ENCODE data around the gene INTS1. TPM values are rescaled to one million over a fixed set of nuclear protein-coding genes. Genes with fewer than 3 reads are reported as not detected.

Gene INTS1
- total RNA-seq, 4 donors from 2014 or later: 45.9 to 70.6 (median 60.3) TPM

GRCh38 chr7:1484569-1484968, 19.6 kb downstream of the INTS1 start:
- no peak for DNase-seq (ENCODE audit: low spot score in 2 of 2)
- intact Hi-C loops (cut with DNase I; ENCODE audit: low total_unique reads): no loop called here
- no peak for TF ChIP-seq POLR2A (IDR thresholded peaks at IDR 0.05)
- no peak for TF ChIP-seq CTCF (IDR thresholded peaks at IDR 0.05)
- no peak overlapping the region for H3K4me3 ChIP-seq (ENCODE audit: low read depth, poor library complexity, severe bottlenecking)
- 91 to 94% methylated on average over 12 of the region's 12 CpGs for WGBS, 2 donors

- DNase-seq (ENCODE audit: low spot score in 2 of 2): no peak
- H3K4me3 ChIP-seq (ENCODE audit: low read depth, poor library complexity, severe bottlenecking): no peak overlapping the region
- 91 to 92% methylated on average over 63 of the region's 65 CpGs for WGBS, 2 donors
- intact Hi-C loops (cut with DNase I; ENCODE audit: low total_unique reads): no loop called here
- TF ChIP-seq POLR2A (IDR thresholded peaks at IDR 0.05) (no peak), CTCF (IDR thresholded peaks at IDR 0.05) (no peak)
These were observed 20.4 kb downstream of the INTS1 start for GRCh38 chr7:1483536-1484505.

GRCh38 chr7:1483079-1483478, 21.1 kb downstream of the INTS1 start:
- no peak for TF ChIP-seq POLR2A (IDR thresholded peaks at IDR 0.05)
- TF ChIP-seq CTCF (IDR thresholded peaks at IDR 0.05): no peak
- intact Hi-C loops (cut with DNase I; ENCODE audit: low total_unique reads): no loop called here
- no peak for DNase-seq (ENCODE audit: low spot score in 2 of 2)
- 88 to 92% methylated on average over 19 to 21 of the region's 22 CpGs for WGBS, 2 donors
- no peak overlapping the region for H3K4me3 ChIP-seq (ENCODE audit: low read depth, poor library complexity, severe bottlenecking)

GRCh38 chr7:1481300-1481699, 22.9 kb downstream of the INTS1 start:
- DNase-seq (ENCODE audit: low spot score in 2 of 2): no peak
- TF ChIP-seq POLR2A (IDR thresholded peaks at IDR 0.05): no peak
- TF ChIP-seq CTCF (IDR thresholded peaks at IDR 0.05): no peak
- no peak overlapping the region for H3K4me3 ChIP-seq (ENCODE audit: low read depth, poor library complexity, severe bottlenecking)
- WGBS, 2 donors: 80 to 86% methylated on average over 16 to 18 of the region's 20 CpGs
- intact Hi-C loops (cut with DNase I; ENCODE audit: low total_unique reads): no loop called here

GRCh38 chr7:1480670-1481069, 23.5 kb downstream of the INTS1 start:
- no peak for TF ChIP-seq CTCF (IDR thresholded peaks at IDR 0.05)
- TF ChIP-seq POLR2A (IDR thresholded peaks at IDR 0.05): no peak
- 92 to 93% methylated on average over 11 to 12 of the region's 12 CpGs for WGBS, 2 donors
- intact Hi-C loops (cut with DNase I; ENCODE audit: low total_unique reads): no loop called here

More at GRCh38 chr7:1480670-1481069, 23.5 kb downstream of the INTS1 start:
- H3K4me3 ChIP-seq (ENCODE audit: low read depth, poor library complexity, severe bottlenecking): no peak overlapping the region
- DNase-seq (ENCODE audit: low spot score in 2 of 2): no peak
